Thoracic aorta (tissue), 2 donors: ENCODE data around the gene PIGU. TPM values are rescaled to one million over a fixed set of nuclear protein-coding genes. Genes with fewer than 3 reads are reported as not detected.

Experiments used
- ATAC-seq: fragments of 150-250 bp; one replicate; pipeline ENCODE4 v1.8.0; 2017; ENCODE audit warnings: low read depth; ENCODE audit not compliant: insufficient number of reproducible peaks, low FRiP score
- DNase-seq: peaks from one replicate; pipeline ENCODE4 v3.0.0-alpha.2; 2020; ENCODE audit warnings: low spot score
- H3K27ac ChIP-seq, 2 donors: fragments of 200-600 bp; sonication (generic); 1 replicate in 1 of 2; 2 replicates in 1 of 2; pipeline ENCODE4 v1.5.1; 2016; ENCODE audit warnings: mild to moderate bottlenecking in 2 of 2, moderate library complexity in 2 of 2
- H3K27me3 ChIP-seq: fragments of 200-600 bp; sonication (generic); replicated peaks from 2 replicates; pipeline ENCODE4 v1.6.0; 2016; ENCODE audit warnings: mild to moderate bottlenecking; ENCODE audit not compliant: insufficient read depth
- H3K36me3 ChIP-seq: fragments of 200-600 bp; sonication (generic); one replicate; pipeline ENCODE4 v1.5.1; 2016
- H3K4me1 ChIP-seq, 2 donors: fragments of 200-600 bp; sonication (generic); 1 replicate in 1 of 2; 2 replicates in 1 of 2; pipeline versions ENCODE4 v1.5.1 to v1.6.0; 2016; ENCODE audit warnings: low read depth in 2 of 2, mild to moderate bottlenecking in 1 of 2; ENCODE audit not compliant: control insufficient read depth in 1 of 2
- H3K4me3 ChIP-seq: fragments of 200-600 bp; sonication (generic); 2 replicates; pipeline ENCODE4 v1.5.1; 2016; ENCODE audit warnings: mild to moderate bottlenecking
- H3K9me3 ChIP-seq: fragments of 200-600 bp; sonication (generic); 2 replicates; pipeline ENCODE4 v1.5.1; 2016
- CTCF ChIP-seq: fragments of 200-600 bp; sonication (generic); IDR thresholded peaks from one replicate; pipeline ENCODE4 v1.5.1; 2019; ENCODE audit warnings: antibody characterized with exemption
- total RNA-seq, 2 donors: library from RNA; depleted of rRNA; stranded (reverse); fragments of >200 nt; gene quantifications; one replicate each; pipeline versions ENCODE4 v1.1.0 to v1.2.3, GENCODE V29; 2016

PIGU gene
- total RNA-seq, 2 donors from 2014 or later: 10.2 to 10.4 TPM

- Histone ChIP-seq H3K4me3 (peak overlapping the region; percentile 93), H3K27me3 (no peaks in the 10 kb centered on the region), H3K9me3 (no peaks in the 10 kb centered on the region), H3K4me1 (peaks cover 9 to 21% of the 10 kb centered on the region in 2 donors), H3K27ac (peak overlapping the region; percentile 90 to 94), H3K36me3 (peaks cover 4% of the 10 kb centered on the region)
- no peak for TF ChIP-seq CTCF
- ATAC-seq (peak; percentile 42), DNase-seq (peak; percentile 56)
These were observed 32.3 kb upstream of the PIGU start for GRCh38 chr20:34709044-34709830.

GRCh38 chr20:34708621-34709043 lies 31.7 kb upstream of the PIGU start:
- H3K4me3 ChIP-seq: peak overlapping the region; percentile 93
- no peaks in the 10 kb centered on the region for H3K27me3 ChIP-seq
- ATAC-seq (no peak), DNase-seq (no peak)
- no peaks in the 10 kb centered on the region for H3K9me3 ChIP-seq
- peak overlapping the region; percentile 90 to 94 for H3K27ac ChIP-seq
- H3K4me1 ChIP-seq: peaks cover 9 to 22% of the 10 kb centered on the region in 2 donors
- no peak for TF ChIP-seq CTCF
- no peaks in the 10 kb centered on the region for H3K36me3 ChIP-seq

GRCh38 chr20:34706912-34707784 lies 30.3 kb upstream of the PIGU start:
- H3K4me1 ChIP-seq: peaks cover 9 to 27% of the 10 kb centered on the region in 2 donors

GRCh38 chr20:34706302-34706875 lies 29.5 kb upstream of the PIGU start:
- Histone ChIP-seq H3K27me3 (no peaks in the 10 kb centered on the region), H3K27ac (peak overlapping the region in 1 of 2 donors; percentile 99), H3K9me3 (no peaks in the 10 kb centered on the region), H3K4me1 (peaks cover 9 to 27% of the 10 kb centered on the region in 2 donors), H3K36me3 (no peaks in the 10 kb centered on the region), H3K4me3 (no peak overlapping the region)
- DNase-seq (no peak), ATAC-seq (no peak)
- TF ChIP-seq CTCF: no peak

More at GRCh38 chr20:34706912-34707784, 30.3 kb upstream of the PIGU start:
- DNase-seq: no peak
- TF ChIP-seq CTCF: no peak
- no peaks in the 10 kb centered on the region for H3K36me3 ChIP-seq
- no peak overlapping the region for H3K4me3 ChIP-seq
- no peak for ATAC-seq
- H3K27ac ChIP-seq: no peak overlapping the region
- H3K27me3 ChIP-seq: no peaks in the 10 kb centered on the region
- H3K9me3 ChIP-seq: no peaks in the 10 kb centered on the region
